IMR-90 (cell line): Measurements from ENCODE around the gene SLC19A1. TPM values are rescaled to one million over a fixed set of nuclear protein-coding genes. Genes with fewer than 3 reads are reported as not detected.

Source experiments
- ATAC-seq: fragments of 200-7000 bp; cut with Tn5 transposase; 2 replicates; pipeline ENCODE4 v1.9.1; 2020; ENCODE audit warnings: low read depth, mild to moderate bottlenecking, moderate library complexity
- BruUV-seq: library from RNA; stranded (reverse); fragments of 400-500 nt; replicated peaks from 2 replicates; lab custom pipeline; 2021; lab: Mats Ljungman, UMichigan
- CTCF ChIA-PET: fragments of 300-600 bp; formaldehyde crosslinking; extraction: SDS; loops from one replicate; lab custom pipeline; 2021; ENCODE audit warnings: antibody characterized with exemption; lab: Yijun Ruan, JAX
- POLR2A ChIA-PET: fragments of 300-600 bp; sonication (Branson Sonifier 250); formaldehyde crosslinking; loops from one replicate; lab custom pipeline; 2022; ENCODE audit warnings: antibody characterized with exemption; ENCODE audit not compliant: unreplicated experiment; lab: Charles Lee
- DNase-seq: peaks from one replicate; pipeline ENCODE4 v3.0.0; 2013
- H2AFZ ChIP-seq: replicated peaks from 2 replicates; pipeline ENCODE3; 2013; ENCODE audit warnings: low read length, mild to moderate bottlenecking; ENCODE audit not compliant: poor library complexity
- H2AK5ac ChIP-seq: 2 replicates; pipeline ENCODE4 v1.6.1; 2013; ENCODE audit warnings: low read depth, low read length, inconsistent platforms
- H2AK9ac ChIP-seq: replicated peaks from 2 replicates; pipeline ENCODE3; 2013; ENCODE audit warnings: mild to moderate bottlenecking, low read depth, low read length, moderate library complexity; ENCODE audit not compliant: poor library complexity
- H2BK120ac ChIP-seq: 2 replicates; pipeline ENCODE4 v1.6.1; 2013; ENCODE audit warnings: low read depth, low read length, inconsistent platforms
- H2BK15ac ChIP-seq: 3 replicates; pipeline ENCODE4 v1.6.1; 2013; ENCODE audit warnings: low read depth, low read length, inconsistent platforms
- H2BK20ac ChIP-seq: 2 replicates; pipeline ENCODE4 v1.6.1; 2013; ENCODE audit warnings: low read depth, mild to moderate bottlenecking, inconsistent platforms, low read length, moderate library complexity
- H2BK5ac ChIP-seq: 2 replicates; pipeline ENCODE4 v1.6.1; 2013; ENCODE audit warnings: mild to moderate bottlenecking, low read depth, low read length, inconsistent platforms; ENCODE audit not compliant: poor library complexity, severe bottlenecking
- H3K14ac ChIP-seq: replicated peaks from 2 replicates; pipeline ENCODE4 v1.6.1; 2013; ENCODE audit warnings: low read depth, low read length, inconsistent platforms
- H3K18ac ChIP-seq: 2 replicates; pipeline ENCODE4 v1.6.1; 2013; ENCODE audit warnings: low read depth, low read length, control low read depth
- H3K23ac ChIP-seq: 2 replicates; pipeline ENCODE4 v1.6.1; 2013; ENCODE audit warnings: low read depth, low read length, inconsistent platforms
- H3K27ac ChIP-seq: 2 replicates; pipeline ENCODE4 v1.5.1; 2013; ENCODE audit warnings: mild to moderate bottlenecking, control low read depth, low read length; ENCODE audit not compliant: insufficient read depth
- H3K27me3 ChIP-seq: 2 replicates; pipeline ENCODE4 v1.6.1; 2013; ENCODE audit warnings: low read length; ENCODE audit not compliant: control insufficient read depth, insufficient read depth
- H3K36me3 ChIP-seq: 2 replicates; pipeline ENCODE4 v1.6.1; 2013; ENCODE audit warnings: low read length, mixed read lengths; ENCODE audit not compliant: control insufficient read depth, insufficient read depth
- H3K4ac ChIP-seq: 2 replicates; pipeline ENCODE4 v1.6.1; 2013; ENCODE audit warnings: low read depth, low read length, inconsistent platforms
- H3K4me1 ChIP-seq: 2 replicates; pipeline ENCODE4 v1.6.1; 2013; ENCODE audit warnings: low read length, mixed read lengths; ENCODE audit not compliant: control insufficient read depth, insufficient read depth
- H3K4me2 ChIP-seq: 2 replicates; pipeline ENCODE4 v1.6.1; 2013; ENCODE audit warnings: low read depth, mild to moderate bottlenecking, control low read depth, low read length, moderate library complexity
- H3K4me3 ChIP-seq: 2 replicates; pipeline ENCODE4 v1.5.1; 2013; ENCODE audit warnings: low read depth, mild to moderate bottlenecking, control low read depth, low read length, moderate library complexity; ENCODE audit not compliant: insufficient read depth
- H3K56ac ChIP-seq: 2 replicates; pipeline ENCODE4 v1.6.1; 2013; ENCODE audit warnings: low read length, inconsistent platforms; ENCODE audit not compliant: insufficient read depth; ENCODE audit errors: extremely low read depth
- H3K79me1 ChIP-seq, 2 experiments: 2 replicates each; pipeline ENCODE4 v1.6.1; 2013; ENCODE audit warnings: low read length in 2 of 2, inconsistent platforms in 1 of 2, low read depth in 1 of 2
- H3K9ac ChIP-seq: 2 replicates; pipeline ENCODE4 v1.6.1; 2013; ENCODE audit warnings: low read depth, low read length, control low read depth
- H3K9me1 ChIP-seq: 2 replicates; pipeline ENCODE4 v1.6.1; 2013; ENCODE audit warnings: low read length, inconsistent platforms; ENCODE audit not compliant: insufficient read depth
- H3K9me3 ChIP-seq: 2 replicates; pipeline ENCODE4 v1.6.1; 2013; ENCODE audit warnings: low read length; ENCODE audit not compliant: control insufficient read depth, insufficient read depth
- H4K20me1 ChIP-seq: 2 replicates; pipeline ENCODE4 v1.6.1; 2013; ENCODE audit warnings: low read length, inconsistent platforms; ENCODE audit not compliant: insufficient read depth
- H4K5ac ChIP-seq: 2 replicates; pipeline ENCODE4 v1.6.1; 2013; ENCODE audit warnings: mild to moderate bottlenecking, low read depth, low read length, control low read depth
- H4K8ac ChIP-seq, 2 experiments: 2 replicates each; pipeline ENCODE4 v1.6.1; 2013; ENCODE audit warnings: low read depth in 2 of 2, low read length in 2 of 2, control low read depth in 1 of 2, inconsistent platforms in 1 of 2
- H4K91ac ChIP-seq: 2 replicates; pipeline ENCODE4 v1.6.1; 2013; ENCODE audit warnings: low read depth, low read length, inconsistent platforms; ENCODE audit not compliant: insufficient read depth
- CEBPB ChIP-seq: IDR thresholded peaks from 2 replicates; pipeline ENCODE4 v1.6.1; 2012; ENCODE audit warnings: low read depth, low read length, improper control_type of control experiment
- FOS ChIP-seq: fragments of 150-350 bp; IDR thresholded peaks from 2 replicates; pipeline ENCODE4 v1.6.1; 2016; ENCODE audit warnings: low read depth, low read length
- WGBS, 2 experiments: methylation state at CpG; one replicate each; pipeline versions ENCODE4 v1.1.5 to v1.1.7; 2013; ENCODE audit warnings: missing lambda C conversion rate in 2 of 2; ENCODE audit not compliant: insufficient read length in 1 of 2; ENCODE audit errors: extremely low coverage in 2 of 2; 5-methylcytosine and 5-hydroxymethylcytosine counted together
- dilution Hi-C: fragments of 300-500 bp; cut with HindIII; formaldehyde crosslinking; loops from one replicate; pipeline ENCODE4 v1.14.3; 2018; ENCODE audit warnings: low sequenced_read_pairs; ENCODE audit not compliant: unreplicated experiment
- in situ Hi-C: fragments of 300-500 bp; cut with MboI; formaldehyde crosslinking; loops from 3 replicates; pipeline ENCODE4 v1.14.3; 2019; ENCODE audit warnings: low sequenced_read_pairs, inconsistent platforms, mixed read lengths
- intact Hi-C: fragments of 100-400 bp; cut with micrococcal nuclease; formaldehyde crosslinking; loops from 2 replicates; pipeline ENCODE4 v1.10.0; 2022
- polyA plus RNA-seq, 3 experiments: library from polyadenylated mRNA; depleted of rRNA; stranded (reverse); fragments of >200 nt; gene quantifications; 2 replicates each; pipeline ENCODE4 v1.2.3, GENCODE V29; 2012; ENCODE audit warnings: low replicate concordance in 1 of 3
- total RNA-seq: library from RNA; depleted of rRNA; stranded (reverse); fragments of >200 nt; gene quantifications from 2 replicates; pipeline ENCODE4 v1.2.3, GENCODE V29; 2012

The SLC19A1 gene
- total and polyA plus RNA-seq, 2 of the 4 experiments (the other 2 are of a cell fraction), result 2.2 to 16.2 TPM

DNA sequence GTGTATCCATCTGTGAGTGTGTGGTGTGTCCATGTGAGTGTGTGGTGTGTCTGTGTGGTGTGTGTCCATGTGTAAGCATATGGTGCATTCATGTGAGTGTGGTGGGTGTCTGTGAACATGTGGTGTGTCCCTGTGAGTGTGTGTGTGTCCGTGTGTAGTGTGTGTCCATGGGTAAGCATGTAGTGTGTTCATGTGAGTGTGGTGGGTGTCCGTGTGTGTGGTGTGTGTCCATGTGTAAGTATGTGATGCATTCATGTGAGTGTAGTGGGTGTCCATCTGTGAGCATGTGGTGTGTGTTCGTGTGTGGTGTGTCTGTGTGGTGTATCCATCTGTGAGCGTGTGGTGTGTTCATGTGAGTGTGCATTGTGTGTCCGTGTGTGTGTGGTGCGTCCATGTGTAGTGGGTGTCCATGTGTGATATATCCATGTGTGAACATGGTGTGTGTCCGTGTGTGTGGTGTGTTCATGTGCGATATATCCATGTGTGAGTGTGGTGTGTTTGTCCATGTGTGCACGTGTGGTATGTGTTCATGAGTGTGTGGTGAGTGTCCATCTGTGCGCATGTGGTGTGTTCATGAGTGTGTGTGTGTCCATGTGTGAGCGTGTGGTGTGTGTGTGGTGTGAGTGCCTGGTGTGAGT is 12.3 kb downstream of the SLC19A1 start:
- no peak overlapping the region for H2BK20ac ChIP-seq
- no peak overlapping the region for H3K4ac ChIP-seq
- dilution Hi-C loops (no loop called here), intact Hi-C loops (no loop called here), in situ Hi-C loops (no loop called here)
- H2AK5ac ChIP-seq, result no peak overlapping the region
- no peak overlapping the region for H2BK120ac ChIP-seq
- H3K18ac ChIP-seq, result no peak overlapping the region
- no peak overlapping the region for H3K23ac ChIP-seq
- ATAC-seq, result no peak
- H4K91ac ChIP-seq, result no peak overlapping the region
- CTCF ChIA-PET, result no interaction called here
- peak overlapping the region; percentile 69 for H2AFZ ChIP-seq
- H4K8ac ChIP-seq, result no peak overlapping the region
- no peak overlapping the region for H3K56ac ChIP-seq
- H3K9me3 ChIP-seq, result no peaks in the 10 kb centered on the region
- no peaks in the 10 kb centered on the region for H3K27me3 ChIP-seq
- H3K4me3 ChIP-seq, result no peak overlapping the region
- POLR2A ChIA-PET, result no interaction called here
- H4K5ac ChIP-seq, result no peak overlapping the region
- H3K9me1 ChIP-seq, result peaks cover 14% of the 10 kb centered on the region
- H3K14ac ChIP-seq, result no peak overlapping the region; the same call in 1 of the 2 replicates
- H3K9ac ChIP-seq, result no peak overlapping the region
- H4K20me1 ChIP-seq, result no peaks in the 10 kb centered on the region; the same call in 1 of the 2 replicates
- no peak overlapping the region for H3K27ac ChIP-seq
- no peak overlapping the region for H2BK15ac ChIP-seq
- no peak for DNase-seq
- H2BK5ac ChIP-seq, result peak overlapping the region; percentile 55
- TF ChIP-seq CEBPB (no peak), FOS (no peak)
- no peak overlapping the region for H3K4me2 ChIP-seq
- peaks cover 19% of the 10 kb centered on the region for H3K36me3 ChIP-seq
- WGBS, 2 experiments, result 94% methylated on average over 7 of the region's 11 CpGs; no CpG with 5 or more reads in 1 of the 2 experiments
- H2AK9ac ChIP-seq, result peak overlapping the region; percentile 82
- H3K4me1 ChIP-seq, result peaks cover 4% of the 10 kb centered on the region
- peaks cover 8 to 13% of the 10 kb centered on the region in 2 experiments; a peak in 2 of 4 replicates for H3K79me1 ChIP-seq
- BruUV-seq, result no TSS peak
